ENCODE results near the gene NET1.
"Not testable (repeated sequence)": the region's sequence is repeated elsewhere in the genome, so short reads cannot be mapped to it uniquely, and the experiment has no call there.

The NET1 gene

DNA sequence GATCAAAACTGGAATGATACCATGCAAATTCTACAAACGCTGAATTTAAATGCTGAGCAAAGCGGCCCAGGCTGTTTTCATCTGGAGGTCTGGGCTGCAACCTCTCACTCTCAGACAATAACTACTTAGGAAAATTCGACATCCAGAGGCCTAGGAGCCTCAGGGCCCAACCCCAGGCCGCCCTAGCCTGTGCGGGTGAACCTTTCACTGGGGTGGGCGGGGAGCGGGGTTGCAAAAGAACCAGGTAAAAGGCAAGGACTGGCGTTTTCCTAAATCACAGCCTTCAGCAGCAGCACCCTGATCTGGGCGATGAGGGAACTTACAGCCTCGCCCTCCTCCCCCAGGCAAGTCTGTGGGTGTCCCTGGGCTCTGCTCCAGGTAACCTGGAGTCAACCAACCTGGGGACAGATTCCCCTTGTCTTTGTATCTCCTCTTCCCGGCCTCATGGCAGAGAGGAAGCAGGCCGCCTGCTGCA lies 53.7 kb downstream of the NET1 start:
- no peak for DNase-seq (ENCODE audit: low read depth in 3 of 3)

GRCh38 chr10:5466451-5467206 lies 54.3 kb downstream of the NET1 start:
- no peak for DNase-seq (ENCODE audit: low read depth in 3 of 3)

- DNase-seq (ENCODE audit: low read depth in 3 of 3) = no peak
These were observed 54.8 kb downstream of the NET1 start for GRCh38 chr10:5467207-5467535.

GRCh38 chr10:5467634-5468255 lies 55.4 kb downstream of the NET1 start:
- no peak for DNase-seq (ENCODE audit: low read depth in 3 of 3)

DNA sequence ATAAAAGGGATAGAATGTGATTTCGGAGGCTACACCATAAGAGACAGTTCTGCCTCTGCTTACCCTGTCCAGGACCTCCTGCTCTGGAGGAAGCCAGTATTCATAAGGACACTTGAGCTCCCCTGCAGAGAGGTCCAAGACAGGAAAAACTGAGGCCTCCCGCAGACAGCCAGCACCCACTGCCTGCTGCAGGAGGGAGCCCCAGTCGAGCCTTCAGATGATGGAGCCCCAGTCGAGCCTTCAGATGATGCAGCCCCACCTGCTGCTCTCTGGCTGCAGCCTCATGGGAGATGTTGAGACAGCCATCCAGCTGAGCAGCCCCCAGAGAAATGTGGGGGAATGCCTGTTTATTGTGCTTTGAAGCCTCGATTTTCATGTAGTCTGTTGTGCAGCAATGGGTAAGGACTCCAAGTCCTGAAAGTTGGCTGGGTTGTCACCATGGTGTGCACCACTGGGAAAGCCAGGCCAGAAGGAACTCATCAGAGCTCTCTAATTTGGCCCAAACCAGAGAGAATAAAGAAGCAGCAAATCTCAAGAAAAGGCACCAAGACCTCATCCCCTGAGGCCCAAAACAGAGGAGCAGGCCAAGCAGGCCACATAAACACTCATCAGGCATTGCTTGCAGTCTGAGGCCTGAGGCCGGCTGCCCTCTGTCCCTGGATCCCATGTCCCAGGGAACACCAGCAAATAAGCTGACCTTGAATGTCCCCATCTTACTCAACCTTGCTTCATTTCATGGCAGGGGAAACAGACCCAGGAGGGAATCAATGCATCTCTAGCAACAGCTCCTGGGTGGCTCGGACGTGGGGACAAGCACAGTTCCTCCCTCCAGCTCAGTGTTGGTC lies 56.1 kb downstream of the NET1 start:
- DNase-seq (ENCODE audit: low read depth in 3 of 3) = no peak

GRCh38 chr10:5469353-5470061 lies 57.1 kb downstream of the NET1 start:
- DNase-seq (ENCODE audit: low read depth in 3 of 3) = no peak

GRCh38 chr10:5470062-5470751 lies 57.9 kb downstream of the NET1 start:
- DNase-seq (ENCODE audit: low read depth in 3 of 3) = no peak

DNA sequence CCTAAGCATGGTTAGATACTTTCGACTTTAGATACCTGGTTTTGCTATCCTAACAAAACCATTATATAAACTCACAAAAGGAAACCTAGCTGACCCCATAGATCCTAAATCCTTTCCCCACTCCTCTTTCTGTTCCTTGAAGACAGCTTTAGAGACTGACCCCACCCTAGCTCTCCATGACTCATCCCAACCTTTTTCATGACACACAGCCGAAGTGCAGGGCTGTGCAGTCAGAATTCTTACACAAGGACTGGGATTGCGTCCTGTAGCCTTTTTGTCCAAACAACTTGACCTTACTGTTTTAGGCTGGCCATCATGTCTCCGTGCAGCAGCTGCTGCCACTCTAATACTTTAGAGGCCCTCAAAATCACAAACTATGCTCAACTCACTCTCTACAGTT lies 62.3 kb downstream of the NET1 start:
- not testable (repeated sequence) for DNase-seq (ENCODE audit: low read depth in 3 of 3)

- not testable (repeated sequence) for DNase-seq (ENCODE audit: low read depth in 3 of 3)
These were observed 62.7 kb downstream of the NET1 start for GRCh38 chr10:5475088-5475487.

DNA sequence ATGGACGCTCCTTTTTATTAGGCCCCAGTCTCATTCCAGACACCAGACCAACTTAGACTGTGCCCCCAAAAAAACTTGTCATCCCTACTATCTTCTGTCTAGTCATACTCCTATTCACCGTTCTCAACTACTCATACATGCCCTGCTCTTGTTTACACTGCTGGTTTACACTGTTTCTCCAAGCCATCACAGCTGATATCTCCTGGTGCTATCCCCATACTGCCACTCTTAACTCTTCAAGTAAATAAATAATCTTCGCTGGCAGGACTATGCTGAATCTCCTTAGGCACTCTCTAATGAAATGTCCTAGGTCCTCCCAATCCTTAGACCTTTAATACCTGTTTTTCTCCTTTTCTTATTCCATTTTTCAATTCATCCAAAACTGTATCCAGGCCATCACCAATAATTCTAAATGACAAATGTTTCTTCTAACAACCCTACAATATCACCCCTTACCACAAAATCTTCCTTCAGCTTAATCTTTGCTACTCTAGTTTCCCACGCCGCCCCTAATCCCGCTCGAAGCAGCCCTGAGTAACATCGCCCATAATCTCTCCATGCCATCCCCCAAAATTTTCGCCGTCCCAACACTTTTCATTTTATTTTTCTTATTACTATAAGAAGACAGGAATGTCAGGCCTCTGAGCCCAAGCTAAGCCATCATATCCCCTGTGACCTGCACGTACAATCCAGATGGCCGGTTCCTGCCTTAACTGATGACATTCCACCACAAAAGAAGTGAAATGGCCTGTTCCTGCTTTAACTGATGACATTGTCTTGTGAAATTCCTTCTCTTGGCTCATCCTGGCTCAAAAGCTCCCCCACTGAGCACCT lies 63.8 kb downstream of the NET1 start:
- not testable (repeated sequence) for DNase-seq (ENCODE audit: low read depth in 3 of 3)

- DNase-seq (ENCODE audit: low read depth in 3 of 3) = no peak
These were observed 64.7 kb downstream of the NET1 start for GRCh38 chr10:5476918-5477525.

- DNase-seq (ENCODE audit: low read depth in 3 of 3) = no peak
These were observed 65.8 kb downstream of the NET1 start for GRCh38 chr10:5477948-5478693.

DNA sequence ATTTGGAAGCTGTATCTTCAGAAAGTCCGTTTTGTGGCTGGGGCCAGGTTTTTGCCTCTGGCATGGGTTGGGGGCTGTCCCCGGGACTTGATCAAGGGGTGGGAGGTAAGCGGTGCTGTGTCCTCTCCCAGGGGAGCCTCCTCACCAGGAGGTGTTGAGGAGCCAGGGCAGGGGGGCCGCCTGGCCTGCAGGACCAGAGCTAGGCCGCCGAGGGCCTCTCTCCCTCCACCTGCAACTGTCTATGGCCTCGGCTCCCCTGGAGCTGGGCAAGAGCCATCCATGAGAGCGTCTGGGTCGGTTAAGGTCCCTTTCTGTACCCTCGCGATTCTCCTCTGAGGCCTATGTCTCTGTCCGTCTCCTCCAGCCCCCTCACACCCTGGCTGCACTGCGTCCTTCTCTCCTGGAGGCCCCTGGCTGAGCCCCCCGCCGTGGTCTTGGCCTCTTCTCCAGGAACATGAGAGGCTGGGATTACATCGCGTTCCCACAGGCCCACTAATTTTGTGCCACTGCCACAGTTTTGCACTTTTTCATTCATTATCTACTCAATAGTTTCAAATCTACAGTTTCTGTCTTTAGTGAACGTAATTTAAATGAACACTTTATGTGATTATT lies 66.4 kb downstream of the NET1 start:
- no peak for DNase-seq (ENCODE audit: low read depth in 3 of 3)

DNA sequence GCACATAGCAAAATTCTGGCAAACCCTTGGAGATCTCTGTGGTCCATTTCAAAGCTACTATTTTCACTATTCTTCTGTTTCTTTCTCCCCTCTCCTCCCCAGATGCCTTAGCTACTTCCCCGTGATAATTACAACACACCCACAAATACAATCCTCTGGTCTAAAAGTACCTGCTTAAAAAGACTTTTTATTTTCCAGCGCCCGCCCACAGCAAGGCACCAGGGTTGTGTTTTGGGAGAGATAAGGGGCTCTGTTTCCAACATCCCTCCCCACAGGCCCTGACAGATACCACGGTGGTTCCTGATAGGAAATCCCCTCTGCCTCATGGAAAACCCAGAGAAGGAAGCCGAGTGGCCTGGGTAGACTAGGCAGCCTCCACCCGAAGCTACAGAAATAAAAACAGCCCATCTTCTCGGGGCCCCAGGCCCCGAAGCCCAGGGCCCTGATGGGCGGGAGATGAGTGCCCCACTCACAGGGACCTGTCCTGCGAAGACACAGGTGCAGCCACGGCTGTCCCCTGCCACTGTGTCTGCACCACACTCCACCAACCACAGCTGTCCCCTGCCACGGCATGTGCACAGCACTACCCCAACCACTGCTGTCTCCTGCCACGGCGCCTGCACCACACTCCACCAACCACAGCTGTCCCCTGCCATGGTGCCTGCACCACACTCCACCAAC lies 67.3 kb downstream of the NET1 start:
- DNase-seq (ENCODE audit: low read depth in 3 of 3) = no peak

- DNase-seq (ENCODE audit: low read depth in 3 of 3) = no peak
These were observed 68.0 kb downstream of the NET1 start for GRCh38 chr10:5480162-5480941.

DNA sequence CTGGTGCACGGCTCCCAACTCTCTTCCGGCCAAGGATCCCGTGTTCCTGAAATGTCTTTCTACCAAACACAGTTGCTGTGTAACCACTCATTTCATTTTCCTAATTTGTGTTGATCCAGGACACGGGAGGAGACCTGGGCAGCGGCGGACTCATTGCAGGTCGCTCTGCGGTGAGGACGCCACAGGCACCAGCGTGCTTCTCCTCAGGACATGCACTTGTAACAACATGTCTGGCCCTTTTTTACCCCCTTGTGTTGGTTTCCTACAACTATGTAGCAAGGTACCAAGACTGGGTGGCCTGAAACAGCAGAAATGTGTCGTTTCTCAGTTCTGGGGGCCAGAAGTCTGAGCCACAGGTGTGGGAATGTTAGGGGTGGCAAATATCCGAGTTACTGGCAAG lies 68.8 kb downstream of the NET1 start:
- no peak for DNase-seq (ENCODE audit: low read depth in 3 of 3)

GRCh38 chr10:5482016-5482415 lies 69.7 kb downstream of the NET1 start:
- DNase-seq (ENCODE audit: low read depth in 3 of 3) = no peak

GRCh38 chr10:5484205-5484604 lies 71.8 kb downstream of the NET1 start:
- DNase-seq (ENCODE audit: low read depth in 3 of 3) = no peak

Measured in stimulated activated CD4-positive, alpha-beta T cell treated with anti-CD3 and anti-CD28 coated beads, TNF-alpha, amount 100 ng/mL, for 48 hours (primary cell).